Liver (tissue), 9 donors: ENCODE results near the gene FAM169A. TPM values are rescaled to one million over a fixed set of nuclear protein-coding genes. Genes with fewer than 3 reads are reported as not detected.

Experiments used
- DNase-seq: peaks from one replicate; pipeline ENCODE4 v3.0.0-alpha.2; 2017; ENCODE audit warnings: low spot score
- H3K27ac ChIP-seq, 2 donors: one replicate each; pipeline ENCODE4 v1.7.0; 2013; ENCODE audit warnings: inconsistent platforms in 2 of 2, low read length in 2 of 2, control low read depth in 1 of 2, low read depth in 1 of 2, mild to moderate bottlenecking in 1 of 2
- H3K27me3 ChIP-seq, 4 donors: one replicate each; pipeline versions ENCODE4 v1.6.1 to v1.7.0; 2013; ENCODE audit warnings: low read length in 3 of 4, inconsistent platforms in 1 of 4, mild to moderate bottlenecking in 1 of 4, moderate library complexity in 1 of 4; ENCODE audit not compliant: control insufficient read depth in 4 of 4, insufficient read depth in 4 of 4
- H3K36me3 ChIP-seq, 4 donors: one replicate each; pipeline versions ENCODE4 v1.6.1 to v1.7.0; 2013; ENCODE audit warnings: low read length in 3 of 4, mild to moderate bottlenecking in 3 of 4, low read depth in 1 of 4, moderate library complexity in 1 of 4; ENCODE audit not compliant: control insufficient read depth in 4 of 4, insufficient read depth in 3 of 4
- H3K4me1 ChIP-seq, 4 donors: one replicate each; pipeline versions ENCODE4 v1.6.1 to v1.7.0; 2013; ENCODE audit warnings: low read length in 3 of 4, mild to moderate bottlenecking in 3 of 4, moderate library complexity in 1 of 4; ENCODE audit not compliant: control insufficient read depth in 4 of 4, insufficient read depth in 4 of 4
- H3K4me3 ChIP-seq, 3 donors: one replicate each; pipeline versions ENCODE4 v1.6.1 to v1.7.0; 2013; ENCODE audit warnings: low read length in 3 of 3, control low read depth in 1 of 3, low read depth in 1 of 3, mild to moderate bottlenecking in 1 of 3
- H3K9ac ChIP-seq, 2 donors: one replicate each; pipeline ENCODE4 v1.7.0; 2013; ENCODE audit warnings: low read length in 2 of 2, mild to moderate bottlenecking in 2 of 2, moderate library complexity in 2 of 2, control low read depth in 1 of 2, low read depth in 1 of 2
- H3K9me3 ChIP-seq, 4 donors: one replicate each; pipeline versions ENCODE4 v1.6.1 to v1.7.0; 2013; ENCODE audit warnings: low read length in 3 of 4; ENCODE audit not compliant: control insufficient read depth in 4 of 4
- EGR1 ChIP-seq, 2 donors: IDR thresholded peaks; 2 replicates each; pipeline ENCODE4 v1.6.1; 2016 to 2018; ENCODE audit warnings: antibody characterized with exemption in 2 of 2, low read depth in 2 of 2
- FOXA1 ChIP-seq: IDR thresholded peaks from 2 replicates; pipeline ENCODE4 v1.6.1; 2016; ENCODE audit warnings: antibody characterized with exemption
- FOXA2 ChIP-seq: IDR thresholded peaks from 2 replicates; pipeline ENCODE4 v1.6.1; 2016; ENCODE audit warnings: antibody characterized with exemption
- GABPA ChIP-seq, 2 donors: IDR thresholded peaks in 1 of 2; conservative IDR thresholded peaks in 1 of 2; 2 replicates each; pipeline ENCODE4 v1.6.1; 2016; ENCODE audit warnings: antibody characterized with exemption in 2 of 2, mild to moderate bottlenecking in 1 of 2, moderate library complexity in 1 of 2
- HNF4A ChIP-seq, 2 donors: conservative IDR thresholded peaks; 2 replicates each; pipeline ENCODE4 v1.6.1; 2016; ENCODE audit warnings: antibody characterized with exemption in 2 of 2, mild to moderate bottlenecking in 2 of 2
- HNF4G ChIP-seq: IDR thresholded peaks from 2 replicates; pipeline ENCODE4 v1.6.1; 2016; ENCODE audit warnings: antibody characterized with exemption
- JUND ChIP-seq, 2 donors: IDR thresholded peaks; 2 replicates each; pipeline ENCODE4 v1.6.1; 2016; ENCODE audit warnings: antibody characterized with exemption in 2 of 2
- NR2F2 ChIP-seq: IDR thresholded peaks from 2 replicates; pipeline ENCODE4 v1.6.1; 2016; ENCODE audit warnings: antibody characterized with exemption
- RAD21 ChIP-seq, 2 donors: IDR thresholded peaks; 2 replicates each; pipeline ENCODE4 v1.6.1; 2016; ENCODE audit warnings: antibody characterized with exemption in 2 of 2, mild to moderate bottlenecking in 2 of 2
- RXRA ChIP-seq, 2 donors: IDR thresholded peaks; 2 replicates each; pipeline ENCODE4 v1.6.1; 2017 to 2018; ENCODE audit warnings: antibody characterized with exemption in 2 of 2, mild to moderate bottlenecking in 1 of 2
- SP1 ChIP-seq: IDR thresholded peaks from 2 replicates; pipeline ENCODE4 v1.6.1; 2018; ENCODE audit warnings: antibody characterized with exemption, mild to moderate bottlenecking
- TAF1 ChIP-seq: conservative IDR thresholded peaks from 2 replicates; pipeline ENCODE4 v1.6.1; 2016; ENCODE audit warnings: antibody characterized with exemption, mild to moderate bottlenecking
- YY1 ChIP-seq: IDR thresholded peaks from 2 replicates; pipeline ENCODE4 v1.6.1; 2016; ENCODE audit warnings: antibody characterized with exemption, mild to moderate bottlenecking
- WGBS: extraction: QIAGEN DNeasy Blood & Tissue Kit; methylation state at CpG from one replicate; pipeline ENCODE4 v1.1.7; 2013; 5-methylcytosine and 5-hydroxymethylcytosine counted together
- polyA plus RNA-seq, 2 donors: library from polyadenylated mRNA; stranded (reverse) in 1 of 2; unstranded in 1 of 2; fragments of 200-250 nt in 1 of 2; fragments of >200 nt in 1 of 2; fragmentation: Nextera tagmentation in 1 of 2; extraction: Ambion mirVana in 1 of 2; gene quantifications; one replicate each; pipeline versions ENCODE4 v1.2.1 to v1.2.3, GENCODE V29; 2013 to 2015
- total RNA-seq, 2 donors: library from RNA; depleted of rRNA; stranded (reverse); fragments of >200 nt; gene quantifications; one replicate each; pipeline ENCODE4 v1.2.3, GENCODE V29; 2014
- TF ChIP-seq, protein P1 (sequence below): IDR thresholded peaks from 2 replicates; pipeline ENCODE4 v1.6.1; 2016; ENCODE audit warnings: antibody characterized with exemption
- TF ChIP-seq, protein P2 (sequence below): fragments of 150-350 bp; IDR thresholded peaks from 2 replicates; pipeline ENCODE4 v1.5.1; 2017; ENCODE audit warnings: improper control_type of control experiment, low read depth, low read length; ENCODE audit not compliant: missing input control
- TF ChIP-seq, protein P3 (sequence below): IDR thresholded peaks from 2 replicates; pipeline ENCODE4 v1.6.1; 2016; ENCODE audit warnings: antibody characterized with exemption
- TF ChIP-seq, protein P4 (sequence below): IDR thresholded peaks from 2 replicates; pipeline ENCODE4 v1.6.1; 2016; ENCODE audit warnings: antibody characterized with exemption
- TF ChIP-seq, protein P5 (sequence below): IDR thresholded peaks from 2 replicates; pipeline ENCODE4 v1.6.1; 2016; ENCODE audit warnings: antibody characterized with exemption, mild to moderate bottlenecking
- donor health status: healthy.
- donor health status: healthy.
- donor health status: healthy.
- donor health status: healthy.
- donor health status: healthy.

FAM169A gene
- total and polyA plus RNA-seq, 4 donors, result 0.58 to 5.0 (median 0.92) TPM

DNA sequence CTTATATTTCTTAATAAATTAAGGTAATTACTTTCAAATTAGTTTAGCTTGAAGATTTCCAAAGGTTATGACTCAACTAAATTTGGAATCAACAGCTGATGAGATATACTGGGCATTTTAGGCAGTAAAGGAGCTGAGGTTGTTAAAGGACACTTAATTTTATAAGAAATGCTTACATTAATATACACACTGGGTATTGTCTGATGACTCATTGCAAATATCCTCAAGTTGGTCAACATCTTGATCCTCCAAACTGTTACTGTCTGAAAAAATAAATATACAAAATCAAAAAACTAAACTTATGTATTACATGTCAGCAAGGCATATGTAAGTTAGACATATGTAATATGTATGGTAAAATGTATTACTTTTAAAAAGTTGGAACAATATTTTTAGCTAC, 102.7 kb downstream of the FAM169A start:
- Histone ChIP-seq H3K9ac (no peak overlapping the region), H3K36me3 (peaks cover 0 to 24% (median 14%) of the 10 kb centered on the region in 4 donors), H3K27me3 (no peaks in the 10 kb centered on the region), H3K4me1 (peaks cover 6 to 26% (median 23%) of the 10 kb centered on the region in 4 donors), H3K9me3 (no peaks in the 10 kb centered on the region), H3K4me3 (no peak overlapping the region), H3K27ac (no peak overlapping the region)
- DNase-seq, result no peak
- no peak for TF ChIP-seq FOXA1
- no peak for TF ChIP-seq RXRA (IDR thresholded peaks at IDR 0.05)
- TF ChIP-seq, protein P1, sequence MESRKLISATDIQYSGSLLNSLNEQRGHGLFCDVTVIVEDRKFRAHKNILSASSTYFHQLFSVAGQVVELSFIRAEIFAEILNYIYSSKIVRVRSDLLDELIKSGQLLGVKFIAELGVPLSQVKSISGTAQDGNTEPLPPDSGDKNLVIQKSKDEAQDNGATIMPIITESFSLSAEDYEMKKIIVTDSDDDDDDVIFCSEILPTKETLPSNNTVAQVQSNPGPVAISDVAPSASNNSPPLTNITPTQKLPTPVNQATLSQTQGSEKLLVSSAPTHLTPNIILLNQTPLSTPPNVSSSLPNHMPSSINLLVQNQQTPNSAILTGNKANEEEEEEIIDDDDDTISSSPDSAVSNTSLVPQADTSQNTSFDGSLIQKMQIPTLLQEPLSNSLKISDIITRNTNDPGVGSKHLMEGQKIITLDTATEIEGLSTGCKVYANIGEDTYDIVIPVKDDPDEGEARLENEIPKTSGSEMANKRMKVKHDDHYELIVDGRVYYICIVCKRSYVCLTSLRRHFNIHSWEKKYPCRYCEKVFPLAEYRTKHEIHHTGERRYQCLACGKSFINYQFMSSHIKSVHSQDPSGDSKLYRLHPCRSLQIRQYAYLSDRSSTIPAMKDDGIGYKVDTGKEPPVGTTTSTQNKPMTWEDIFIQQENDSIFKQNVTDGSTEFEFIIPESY, result no peak
- no peak for TF ChIP-seq YY1
- TF ChIP-seq GABPA (IDR thresholded peaks at IDR 0.05 in 1 of 2, conservative IDR thresholded peaks at IDR 0.05 in 1 of 2), result no peak
- TF ChIP-seq EGR1 (IDR thresholded peaks at IDR 0.05; ENCODE audit: low read depth in 2 of 2), result no peak
- TF ChIP-seq, protein P2, sequence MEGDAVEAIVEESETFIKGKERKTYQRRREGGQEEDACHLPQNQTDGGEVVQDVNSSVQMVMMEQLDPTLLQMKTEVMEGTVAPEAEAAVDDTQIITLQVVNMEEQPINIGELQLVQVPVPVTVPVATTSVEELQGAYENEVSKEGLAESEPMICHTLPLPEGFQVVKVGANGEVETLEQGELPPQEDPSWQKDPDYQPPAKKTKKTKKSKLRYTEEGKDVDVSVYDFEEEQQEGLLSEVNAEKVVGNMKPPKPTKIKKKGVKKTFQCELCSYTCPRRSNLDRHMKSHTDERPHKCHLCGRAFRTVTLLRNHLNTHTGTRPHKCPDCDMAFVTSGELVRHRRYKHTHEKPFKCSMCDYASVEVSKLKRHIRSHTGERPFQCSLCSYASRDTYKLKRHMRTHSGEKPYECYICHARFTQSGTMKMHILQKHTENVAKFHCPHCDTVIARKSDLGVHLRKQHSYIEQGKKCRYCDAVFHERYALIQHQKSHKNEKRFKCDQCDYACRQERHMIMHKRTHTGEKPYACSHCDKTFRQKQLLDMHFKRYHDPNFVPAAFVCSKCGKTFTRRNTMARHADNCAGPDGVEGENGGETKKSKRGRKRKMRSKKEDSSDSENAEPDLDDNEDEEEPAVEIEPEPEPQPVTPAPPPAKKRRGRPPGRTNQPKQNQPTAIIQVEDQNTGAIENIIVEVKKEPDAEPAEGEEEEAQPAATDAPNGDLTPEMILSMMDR, result no peak
- no peak for TF ChIP-seq JUND (IDR thresholded peaks at IDR 0.05)
- TF ChIP-seq, protein P3, sequence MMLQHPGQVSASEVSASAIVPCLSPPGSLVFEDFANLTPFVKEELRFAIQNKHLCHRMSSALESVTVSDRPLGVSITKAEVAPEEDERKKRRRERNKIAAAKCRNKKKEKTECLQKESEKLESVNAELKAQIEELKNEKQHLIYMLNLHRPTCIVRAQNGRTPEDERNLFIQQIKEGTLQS, result no peak

DNA sequence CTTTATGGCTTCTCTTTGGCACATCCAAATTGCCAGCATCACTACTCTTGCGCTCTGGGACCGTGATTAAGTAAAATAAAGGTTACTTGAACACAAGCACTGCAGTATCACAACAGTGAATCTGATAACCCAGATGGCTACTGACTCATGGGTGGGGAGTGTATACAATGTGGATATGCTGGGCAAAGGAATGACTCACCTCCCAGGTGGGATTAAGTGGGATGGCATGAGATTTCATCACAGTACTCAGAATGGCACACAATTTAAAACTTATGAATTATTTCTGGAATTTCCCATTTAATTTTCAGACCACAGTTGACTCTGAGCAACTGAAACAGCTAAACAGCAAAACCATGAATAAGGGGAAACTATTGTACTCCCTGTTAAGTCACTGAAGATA, 103.6 kb downstream of the FAM169A start:
- Histone ChIP-seq H3K27ac (no peak overlapping the region), H3K9ac (no peak overlapping the region), H3K4me3 (no peak overlapping the region), H3K36me3 (peaks cover 0 to 33% (median 22%) of the 10 kb centered on the region in 4 donors), H3K27me3 (no peaks in the 10 kb centered on the region), H3K4me1 (peaks cover 6 to 19% (median 15%) of the 10 kb centered on the region in 4 donors), H3K9me3 (no peaks in the 10 kb centered on the region)
- no peak for TF ChIP-seq SP1
- TF ChIP-seq GABPA (IDR thresholded peaks at IDR 0.05 in 1 of 2, conservative IDR thresholded peaks at IDR 0.05 in 1 of 2), result no peak
- TF ChIP-seq EGR1 (IDR thresholded peaks at IDR 0.05; ENCODE audit: low read depth in 2 of 2), result no peak
- TF ChIP-seq TAF1, result no peak
- TF ChIP-seq NR2F2, result no peak
- TF ChIP-seq, protein P4, sequence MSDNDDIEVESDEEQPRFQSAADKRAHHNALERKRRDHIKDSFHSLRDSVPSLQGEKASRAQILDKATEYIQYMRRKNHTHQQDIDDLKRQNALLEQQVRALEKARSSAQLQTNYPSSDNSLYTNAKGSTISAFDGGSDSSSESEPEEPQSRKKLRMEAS, result no peak
- TF ChIP-seq, protein P5, sequence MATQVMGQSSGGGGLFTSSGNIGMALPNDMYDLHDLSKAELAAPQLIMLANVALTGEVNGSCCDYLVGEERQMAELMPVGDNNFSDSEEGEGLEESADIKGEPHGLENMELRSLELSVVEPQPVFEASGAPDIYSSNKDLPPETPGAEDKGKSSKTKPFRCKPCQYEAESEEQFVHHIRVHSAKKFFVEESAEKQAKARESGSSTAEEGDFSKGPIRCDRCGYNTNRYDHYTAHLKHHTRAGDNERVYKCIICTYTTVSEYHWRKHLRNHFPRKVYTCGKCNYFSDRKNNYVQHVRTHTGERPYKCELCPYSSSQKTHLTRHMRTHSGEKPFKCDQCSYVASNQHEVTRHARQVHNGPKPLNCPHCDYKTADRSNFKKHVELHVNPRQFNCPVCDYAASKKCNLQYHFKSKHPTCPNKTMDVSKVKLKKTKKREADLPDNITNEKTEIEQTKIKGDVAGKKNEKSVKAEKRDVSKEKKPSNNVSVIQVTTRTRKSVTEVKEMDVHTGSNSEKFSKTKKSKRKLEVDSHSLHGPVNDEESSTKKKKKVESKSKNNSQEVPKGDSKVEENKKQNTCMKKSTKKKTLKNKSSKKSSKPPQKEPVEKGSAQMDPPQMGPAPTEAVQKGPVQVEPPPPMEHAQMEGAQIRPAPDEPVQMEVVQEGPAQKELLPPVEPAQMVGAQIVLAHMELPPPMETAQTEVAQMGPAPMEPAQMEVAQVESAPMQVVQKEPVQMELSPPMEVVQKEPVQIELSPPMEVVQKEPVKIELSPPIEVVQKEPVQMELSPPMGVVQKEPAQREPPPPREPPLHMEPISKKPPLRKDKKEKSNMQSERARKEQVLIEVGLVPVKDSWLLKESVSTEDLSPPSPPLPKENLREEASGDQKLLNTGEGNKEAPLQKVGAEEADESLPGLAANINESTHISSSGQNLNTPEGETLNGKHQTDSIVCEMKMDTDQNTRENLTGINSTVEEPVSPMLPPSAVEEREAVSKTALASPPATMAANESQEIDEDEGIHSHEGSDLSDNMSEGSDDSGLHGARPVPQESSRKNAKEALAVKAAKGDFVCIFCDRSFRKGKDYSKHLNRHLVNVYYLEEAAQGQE, result no peak
- TF ChIP-seq, protein P3, result no peak
- TF ChIP-seq, protein P1, result no peak
- no peak for TF ChIP-seq RAD21 (IDR thresholded peaks at IDR 0.05)
- TF ChIP-seq HNF4G, result no peak
- TF ChIP-seq, protein P2, result no peak
- no peak for TF ChIP-seq FOXA1
- TF ChIP-seq YY1, result no peak
- no peak for TF ChIP-seq FOXA2
- no peak for TF ChIP-seq HNF4A (conservative IDR thresholded peaks at IDR 0.05)
- TF ChIP-seq JUND (IDR thresholded peaks at IDR 0.05), result no peak
- TF ChIP-seq RXRA (IDR thresholded peaks at IDR 0.05), result no peak
- WGBS, result 98% methylated on average over 2 of the region's 2 CpGs
- DNase-seq, result no peak
